DMS53 treated with DMSO at 0.1 percent for 48 hours (cell line): ENCODE results near the gene SLC43A2.

ENCODE experiments used
- DNase-seq: peaks from one replicate; lab custom pipeline; 2025; ENCODE audit not compliant: unreplicated experiment; lab: John Stamatoyannopoulos, UW

Gene SLC43A2

DNA sequence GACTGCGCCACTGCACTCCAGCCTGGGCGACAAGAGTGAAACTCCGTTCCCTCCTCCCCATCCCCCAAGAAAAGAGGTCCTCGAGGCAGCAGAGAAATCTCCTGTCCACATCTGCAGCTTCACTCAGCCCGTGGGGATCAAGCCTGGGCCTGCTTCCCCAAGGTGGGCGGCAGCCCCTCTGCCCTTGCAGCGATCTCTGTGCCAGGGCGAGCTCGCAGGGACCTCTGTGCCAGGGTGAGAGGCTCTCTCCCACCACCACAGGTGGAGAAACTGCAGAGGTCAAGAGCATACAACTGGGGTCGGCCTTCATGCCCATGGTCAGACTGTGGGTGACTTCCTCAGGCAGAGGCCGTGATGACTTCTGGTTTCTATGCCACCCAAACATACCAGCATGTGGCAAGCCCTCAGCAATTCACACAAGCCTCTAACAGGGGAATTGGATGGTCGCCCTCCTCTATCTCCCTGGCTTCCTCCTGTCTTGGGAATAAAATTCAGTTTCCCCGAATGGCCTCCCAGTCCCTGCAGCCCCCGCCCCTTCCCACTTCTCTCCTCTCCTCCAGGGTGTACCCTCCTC is 5.5 kb downstream of the SLC43A2 start:
- DNase-seq, result no peak

DNA sequence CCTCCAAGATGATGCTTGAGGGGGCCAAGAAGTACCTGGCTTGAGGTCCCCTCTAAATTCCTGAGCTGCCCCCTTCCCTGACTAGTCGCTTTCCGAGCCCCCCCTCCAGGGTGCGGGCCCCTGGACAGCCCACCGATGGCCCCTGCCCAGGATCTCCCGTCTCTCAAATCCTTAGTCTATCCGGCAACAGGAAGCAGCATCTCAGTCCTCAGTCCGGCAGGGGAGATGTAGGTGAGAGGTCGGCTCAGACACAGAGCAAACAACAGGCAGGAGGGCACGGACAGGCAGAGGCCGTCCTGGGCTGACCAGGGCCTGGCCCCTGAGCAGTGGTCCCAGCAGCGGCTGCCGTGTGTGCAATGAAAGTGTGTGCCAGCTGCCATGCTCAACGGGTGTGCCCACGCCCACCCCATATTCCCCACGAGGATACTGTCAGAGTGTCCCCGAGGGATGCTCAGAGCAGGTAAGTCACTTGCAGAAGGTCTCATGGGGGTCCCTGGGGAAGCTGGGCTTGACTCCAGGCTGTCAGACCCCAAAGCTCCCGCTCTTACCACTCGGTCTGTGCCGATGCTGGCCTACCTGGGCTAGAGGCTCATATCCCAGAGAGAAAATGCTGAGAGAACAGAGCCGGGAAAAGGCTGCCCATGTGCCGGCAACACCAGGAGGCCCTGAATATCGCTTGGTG is 7.2 kb downstream of the SLC43A2 start:
- DNase-seq, result no peak

DNA sequence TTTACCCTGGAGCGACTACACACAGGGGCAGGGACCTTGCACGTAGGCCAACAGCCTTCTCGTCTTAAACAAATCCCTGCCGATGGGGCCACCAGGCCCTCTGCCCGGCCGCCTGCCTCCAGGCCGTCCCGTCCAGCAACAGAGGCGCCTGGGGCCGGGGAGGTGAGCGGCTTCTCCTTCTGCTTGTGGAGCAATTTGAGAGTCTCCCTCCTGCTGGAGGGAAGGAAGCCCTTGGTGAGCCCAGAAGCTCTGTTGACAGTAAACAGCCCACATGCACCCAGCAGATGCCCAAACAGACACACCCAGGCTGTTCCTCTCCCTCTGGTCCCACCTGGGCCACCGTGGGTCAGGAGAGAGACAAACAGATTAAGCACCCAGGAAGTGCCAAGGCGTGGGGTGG is 8.1 kb downstream of the SLC43A2 start:
- no peak for DNase-seq

- no peak for DNase-seq
Measured at GRCh38 chr17:1617620-1618174, 10.9 kb downstream of the SLC43A2 start.

- no peak for DNase-seq
Measured at GRCh38 chr17:1616101-1616500, 12.5 kb downstream of the SLC43A2 start.

GRCh38 chr17:1612400-1612799 is 16.2 kb downstream of the SLC43A2 start:
- no peak for DNase-seq

GRCh38 chr17:1611715-1612114 is 16.9 kb downstream of the SLC43A2 start:
- DNase-seq, result no peak

DNA sequence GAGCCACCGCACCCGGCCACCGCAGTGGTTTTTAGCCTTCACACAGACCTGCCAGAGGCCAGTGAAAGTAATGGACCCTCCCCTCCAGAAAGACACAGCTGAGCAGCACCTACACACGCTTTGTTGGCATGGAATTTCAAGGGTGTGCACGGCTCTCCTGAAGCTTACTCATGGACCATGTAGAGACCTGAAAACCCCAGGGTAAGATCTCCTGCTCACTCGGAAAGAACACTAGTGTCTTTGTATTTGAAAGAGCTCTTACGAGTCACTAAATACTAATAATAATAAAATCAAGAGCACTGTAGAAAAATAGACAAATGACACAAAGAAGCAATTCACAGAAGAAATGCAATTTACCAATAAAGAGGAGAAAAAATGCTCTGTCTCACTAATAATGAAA is 20.0 kb downstream of the SLC43A2 start:
- no peak for DNase-seq

GRCh38 chr17:1607971-1608320 is 20.7 kb downstream of the SLC43A2 start:
- DNase-seq, result no peak

DNA sequence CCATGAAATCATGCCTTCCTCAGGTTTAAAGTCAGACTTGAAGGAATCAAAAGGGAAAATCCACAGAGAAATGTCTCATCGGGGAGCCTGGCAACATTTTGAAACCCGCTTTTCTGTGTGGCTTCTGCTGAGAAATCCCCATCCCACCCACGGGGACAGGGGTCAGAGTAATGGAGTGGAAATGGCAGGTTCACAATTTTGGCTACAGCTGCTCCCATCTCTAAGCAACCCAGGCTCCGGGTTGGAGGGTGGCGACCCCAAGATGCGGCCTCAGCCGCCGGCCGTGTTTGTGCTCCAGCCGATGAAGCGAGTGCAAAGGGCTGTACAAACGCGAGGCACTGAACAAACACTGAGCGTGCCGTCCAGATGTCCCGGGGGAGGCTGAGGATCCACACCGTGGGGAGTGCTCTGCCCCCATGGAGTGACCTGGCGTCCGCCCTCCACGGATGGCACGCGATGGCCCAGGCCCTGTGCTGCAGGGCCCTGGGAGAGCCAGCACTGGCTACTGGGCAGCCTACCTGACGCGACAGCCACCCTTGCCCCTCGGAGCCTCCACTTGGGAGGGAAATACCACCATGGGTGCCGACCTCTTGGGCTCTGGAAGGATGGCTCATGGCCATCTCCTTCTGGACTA is 22.2 kb downstream of the SLC43A2 start:
- no peak for DNase-seq

DNA sequence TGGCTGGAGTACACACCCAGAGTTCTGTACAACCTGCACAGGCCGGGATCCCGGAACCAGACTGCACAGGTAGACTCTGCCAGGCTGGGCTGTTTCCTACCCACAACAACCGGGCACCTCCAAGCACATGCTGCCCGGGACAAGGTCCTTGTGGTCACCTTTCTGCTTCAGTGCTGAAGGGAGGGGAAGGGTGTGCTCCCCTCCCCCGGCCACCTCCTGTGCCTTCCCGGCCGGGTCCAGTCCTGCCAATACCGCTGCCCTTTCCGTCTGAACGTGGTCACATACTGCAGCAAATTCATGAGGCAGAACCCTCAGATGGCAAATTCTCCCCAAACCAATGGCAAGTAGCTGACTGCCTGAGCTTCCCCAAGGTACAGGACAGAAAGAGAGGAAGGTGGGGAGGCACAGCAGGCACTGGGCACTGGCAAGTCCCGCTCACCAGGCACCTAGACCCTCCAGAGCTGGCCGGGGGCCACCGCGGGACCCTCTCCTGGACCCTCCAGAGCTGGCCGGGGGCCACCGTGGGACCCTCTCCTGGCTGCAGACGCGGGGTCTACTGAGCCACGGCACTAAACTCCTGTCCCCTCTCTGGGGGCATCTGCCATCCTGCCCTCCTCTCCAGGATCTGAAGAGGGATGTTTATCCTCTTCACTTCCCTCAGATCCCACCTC is 22.8 kb downstream of the SLC43A2 start:
- no peak for DNase-seq

GRCh38 chr17:1604831-1605528 is 23.7 kb downstream of the SLC43A2 start:
- DNase-seq, result no peak

DNA sequence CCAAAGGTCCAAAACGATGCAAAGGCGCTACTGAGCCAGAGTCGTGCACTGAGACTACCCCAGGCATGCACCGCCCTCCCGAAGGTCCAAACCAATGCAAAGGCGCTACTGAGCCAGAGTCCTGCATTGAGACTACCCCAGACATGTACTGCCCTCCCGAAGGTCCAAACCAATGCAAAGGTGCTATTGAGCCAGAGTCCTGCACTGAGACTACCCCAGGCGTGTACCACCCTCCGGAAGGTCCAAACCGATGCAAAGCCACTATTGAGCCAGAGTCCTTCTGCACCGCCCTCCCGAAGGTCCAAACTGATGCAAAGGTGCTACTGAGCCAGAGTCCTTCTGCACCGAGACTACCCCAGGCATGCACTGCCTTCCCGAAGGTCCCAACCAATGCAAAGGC is 27.1 kb downstream of the SLC43A2 start:
- no peak for DNase-seq

DNA sequence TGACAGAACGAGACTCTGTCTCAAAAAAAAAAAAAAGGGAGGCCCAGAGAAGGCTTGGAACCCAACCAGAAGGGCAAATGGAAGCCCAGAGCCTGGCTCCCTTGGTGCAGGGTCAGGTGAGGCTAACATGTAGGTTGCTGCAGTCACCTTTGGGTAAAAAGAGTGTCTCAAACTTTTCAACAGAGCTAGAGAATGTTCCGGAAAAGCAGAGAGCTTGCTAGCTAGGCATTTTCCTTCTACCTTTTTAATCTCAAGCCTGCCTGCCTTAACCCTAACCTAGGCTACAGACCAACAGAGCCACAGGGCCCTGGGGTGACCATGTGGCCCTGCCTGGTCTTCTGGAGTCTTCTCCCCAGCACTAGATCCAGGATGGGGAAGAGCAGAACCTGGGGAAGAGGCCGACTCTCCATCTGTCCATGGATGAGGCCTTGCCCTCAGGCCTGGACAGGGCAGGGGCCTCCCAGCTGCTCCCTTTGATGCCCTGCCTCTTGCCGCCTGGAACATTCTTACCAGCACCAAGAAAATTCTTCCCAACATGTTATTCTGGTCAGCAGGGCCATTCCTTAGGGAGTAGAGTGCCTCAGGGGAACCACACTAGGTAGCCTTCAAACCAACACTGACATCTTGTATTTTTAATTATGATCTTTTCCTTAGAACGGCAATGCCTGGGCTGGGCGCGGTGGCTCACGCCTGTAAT is 30.1 kb downstream of the SLC43A2 start:
- DNase-seq, result no peak

DNA sequence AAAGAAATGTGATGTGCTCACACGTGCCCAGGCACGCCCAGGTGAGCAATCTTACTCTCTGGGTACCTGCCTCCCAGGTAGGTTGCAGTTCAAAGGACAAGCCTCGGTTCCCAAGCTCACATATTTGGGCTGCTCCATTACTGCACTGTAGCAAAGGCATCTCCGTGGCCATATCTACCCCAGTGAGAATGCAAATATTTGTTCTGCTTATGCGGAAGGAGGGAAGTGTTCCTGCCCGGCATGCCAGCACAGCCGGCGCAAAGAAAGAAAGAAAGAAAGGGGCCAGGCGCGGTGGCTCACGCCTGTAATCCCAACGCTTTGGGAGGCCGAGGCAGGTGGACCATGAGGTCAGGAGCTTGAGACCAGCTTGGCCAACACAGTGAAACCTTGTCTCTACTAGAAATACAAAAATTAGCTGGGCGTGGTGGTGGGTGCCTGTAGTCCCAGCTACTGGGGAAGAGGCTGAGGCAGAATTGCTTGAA is 30.7 kb downstream of the SLC43A2 start:
- DNase-seq, result peak; percentile 16

GRCh38 chr17:1593630-1593931 is 35.1 kb downstream of the SLC43A2 start:
- no peak for DNase-seq

DNA sequence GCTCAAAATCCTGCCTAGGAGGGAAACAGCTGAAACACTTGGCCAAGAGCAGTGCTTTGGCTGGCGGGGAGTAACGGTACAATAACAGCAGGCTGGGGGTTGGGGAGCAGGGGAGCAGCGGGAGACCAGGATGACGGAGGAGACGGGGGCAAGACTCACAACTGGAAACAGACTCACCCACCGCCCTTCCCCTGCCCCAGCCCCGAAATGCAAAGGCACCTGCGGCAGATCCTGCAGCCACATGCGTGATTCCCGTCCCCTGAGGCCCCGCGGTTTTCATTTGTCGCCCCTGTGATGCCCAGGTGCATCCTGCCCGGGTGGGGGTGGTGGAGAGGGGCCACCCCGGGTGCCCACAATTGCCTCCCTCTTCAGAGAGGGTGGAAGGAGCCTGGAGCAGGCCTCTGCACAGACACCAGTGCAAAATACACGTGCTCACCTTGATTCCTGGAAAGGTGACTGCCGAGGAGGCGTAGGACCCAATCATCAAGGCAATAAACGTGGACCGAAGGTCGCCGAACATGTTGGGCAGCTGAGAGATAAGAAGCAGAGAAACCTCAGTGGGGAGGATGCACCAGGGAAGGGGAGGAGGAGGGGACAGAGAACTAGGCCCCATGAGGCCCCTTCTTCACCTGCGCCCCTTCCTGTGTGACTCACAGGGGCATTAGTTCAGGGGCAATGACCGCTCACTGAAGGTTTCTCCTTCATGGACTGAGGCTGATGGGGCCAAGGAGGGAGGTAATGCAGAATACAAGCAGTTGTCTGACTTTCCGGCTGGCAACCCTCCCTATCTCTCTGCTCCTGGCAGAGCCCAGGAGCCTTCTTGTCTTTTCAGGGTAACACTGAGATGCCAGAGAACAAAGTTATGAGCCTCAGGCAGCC is 35.6 kb downstream of the SLC43A2 start:
- no peak for DNase-seq

- DNase-seq, result no peak
Measured at GRCh38 chr17:1591474-1592090, 37.1 kb downstream of the SLC43A2 start.

- no peak for DNase-seq
Measured at GRCh38 chr17:1590747-1591473, 37.7 kb downstream of the SLC43A2 start.
